CD4-positive, alpha-beta T cell treated with Interleukin-17A for 1 hour (primary cell): ENCODE measurements around the gene EIF5.

Experiments used
- DNase-seq: peaks from one replicate; pipeline ENCODE4 v3.0.0-alpha.2; 2020

Gene EIF5

GRCh38 chr14:103311171-103311997 is 22.7 kb upstream of the EIF5 start:
- no peak for DNase-seq

- no peak for DNase-seq
Observed at GRCh38 chr14:103312006-103312635, 21.9 kb upstream of the EIF5 start.

- no peak for DNase-seq
Observed at GRCh38 chr14:103313704-103314103, 20.3 kb upstream of the EIF5 start.

- no peak for DNase-seq
Observed at GRCh38 chr14:103314496-103315277, 19.4 kb upstream of the EIF5 start.

GRCh38 chr14:103315351-103315911 is 18.6 kb upstream of the EIF5 start:
- no peak for DNase-seq

- DNase-seq = no peak
Observed at GRCh38 chr14:103315941-103316340, 18.1 kb upstream of the EIF5 start.

GRCh38 chr14:103316721-103317121 is 17.3 kb upstream of the EIF5 start:
- DNase-seq = no peak

- DNase-seq = no peak
Observed at GRCh38 chr14:103317251-103317650, 16.8 kb upstream of the EIF5 start.

GRCh38 chr14:103317976-103318580 is 16.0 kb upstream of the EIF5 start:
- DNase-seq = no peak

- DNase-seq = no peak
Observed at GRCh38 chr14:103318750-103319419, 15.2 kb upstream of the EIF5 start.

- DNase-seq = no peak
Observed at GRCh38 chr14:103319422-103319821, 14.6 kb upstream of the EIF5 start.

- no peak for DNase-seq
Observed at GRCh38 chr14:103326078-103326477, 8.0 kb upstream of the EIF5 start.

- no peak for DNase-seq
Observed at GRCh38 chr14:103328941-103329340, 5.1 kb upstream of the EIF5 start.

- DNase-seq = no peak
Observed at GRCh38 chr14:103329401-103330347, 4.4 kb upstream of the EIF5 start.

- no peak for DNase-seq
Observed at GRCh38 chr14:103330536-103330935, 3.5 kb upstream of the EIF5 start.

GRCh38 chr14:103332143-103332919 is 1.7 kb upstream of the EIF5 start:
- DNase-seq = no peak

- peak; percentile 60 for DNase-seq
Observed at GRCh38 chr14:103334644-103335622, 896 bp downstream of the EIF5 start.

GRCh38 chr14:103336191-103336590 is 2.2 kb downstream of the EIF5 start:
- peak; percentile 3 for DNase-seq

- no peak for DNase-seq
Observed at GRCh38 chr14:103337794-103338193, 3.8 kb downstream of the EIF5 start.
